GM23338 (cell line): Measurements from ENCODE around the gene MGAT5. TPM values are rescaled to one million over a fixed set of nuclear protein-coding genes. Genes with fewer than 3 reads are reported as not detected.

ENCODE experiments used
- ATAC-seq: fragments of 200-7000 bp; cut with Tn5 transposase; 3 replicates; pipeline ENCODE4 v1.9.1; 2020
- DNase-seq: peaks from one replicate; pipeline ENCODE4 v3.0.0-alpha.2; 2015; ENCODE audit warnings: low spot score
- H2AFZ ChIP-seq: fragments of 200-600 bp; sonication (generic); 2 replicates; pipeline ENCODE4 v1.8.0; 2016; ENCODE audit warnings: antibody characterized with exemption, mild to moderate bottlenecking, moderate library complexity
- H3F3A ChIP-seq: fragments of 200-600 bp; sonication (generic); replicated peaks from 2 replicates; pipeline ENCODE4 v1.8.0; 2017; ENCODE audit warnings: antibody characterized with exemption, mixed run types, low read depth
- H3K27ac ChIP-seq: fragments of 200-600 bp; sonication (generic); 2 replicates; pipeline ENCODE4 v1.6.1; 2016; ENCODE audit warnings: low read depth
- H3K27me3 ChIP-seq: fragments of 200-600 bp; sonication (generic); 2 replicates; pipeline ENCODE4 v1.8.0; 2016; ENCODE audit warnings: mild to moderate bottlenecking, mixed run types, moderate library complexity; ENCODE audit not compliant: insufficient read depth
- H3K36me3 ChIP-seq: fragments of 200-600 bp; sonication (generic); 2 replicates; pipeline ENCODE4 v1.8.0; 2016; ENCODE audit warnings: mild to moderate bottlenecking; ENCODE audit not compliant: insufficient read depth
- H3K4me1 ChIP-seq: fragments of 200-600 bp; sonication (generic); 2 replicates; pipeline ENCODE4 v1.8.0; 2016; ENCODE audit warnings: mild to moderate bottlenecking, moderate library complexity; ENCODE audit not compliant: insufficient read depth
- H3K4me2 ChIP-seq: fragments of 200-600 bp; sonication (generic); 2 replicates; pipeline ENCODE4 v1.7.1; 2017; ENCODE audit warnings: mixed run types
- H3K4me3 ChIP-seq: fragments of 200-600 bp; sonication (generic); 2 replicates; pipeline ENCODE4 v1.6.1; 2016; ENCODE audit warnings: mixed run types
- H3K79me2 ChIP-seq: fragments of 200-600 bp; sonication (generic); replicated peaks from 2 replicates; pipeline ENCODE4 v1.8.0; 2017; ENCODE audit warnings: mild to moderate bottlenecking; ENCODE audit not compliant: insufficient read depth
- H3K9me2 ChIP-seq: fragments of 200-600 bp; sonication (generic); 2 replicates; pipeline ENCODE4 v1.8.0; 2017; ENCODE audit not compliant: insufficient read depth
- H4K20me1 ChIP-seq: fragments of 200-600 bp; sonication (generic); replicated peaks from 2 replicates; pipeline ENCODE4 v1.8.0; 2017; ENCODE audit warnings: mild to moderate bottlenecking; ENCODE audit not compliant: insufficient read depth
- H3K27ac Mint-ChIP-seq: 2 replicates; pipeline ENCODE4 v1.8.0; 2020; ENCODE audit warnings: inconsistent platforms, mild to moderate bottlenecking, moderate library complexity, mixed read lengths
- H3K27me3 Mint-ChIP-seq: 3 replicates; pipeline ENCODE4 v1.8.0; 2022; ENCODE audit warnings: low read depth, mild to moderate bottlenecking, moderate library complexity, mixed read lengths, inconsistent platforms; ENCODE audit not compliant: insufficient read depth, poor library complexity
- H3K36me3 Mint-ChIP-seq: 3 replicates; pipeline ENCODE4 v1.8.0; 2021; ENCODE audit warnings: low read depth, mild to moderate bottlenecking, inconsistent platforms, moderate library complexity, mixed read lengths
- H3K4me1 Mint-ChIP-seq: 3 replicates; pipeline ENCODE4 v1.8.0; 2020; ENCODE audit warnings: mild to moderate bottlenecking, inconsistent platforms, mixed read lengths
- H3K4me3 Mint-ChIP-seq: 3 replicates; pipeline ENCODE4 v1.8.0; 2021; ENCODE audit warnings: moderate library complexity, mild to moderate bottlenecking, inconsistent platforms, mixed read lengths
- H3K9me3 Mint-ChIP-seq: 3 replicates; pipeline ENCODE4 v1.8.0; 2020; ENCODE audit warnings: moderate library complexity, mild to moderate bottlenecking, inconsistent platforms, mixed read lengths
- ETS1 ChIP-seq: IDR thresholded peaks from 2 replicates; pipeline ENCODE4 v1.6.1; 2016; ENCODE audit warnings: antibody characterized with exemption
- EZH2 ChIP-seq: fragments of 200-600 bp; sonication (generic); IDR thresholded peaks from one replicate; pipeline ENCODE4 v1.8.0; 2017; ENCODE audit warnings: antibody characterized with exemption, mild to moderate bottlenecking, low read depth; ENCODE audit not compliant: unreplicated experiment
- JUNB ChIP-seq: IDR thresholded peaks from one replicate; pipeline ENCODE4 v1.6.1; 2016; ENCODE audit warnings: antibody characterized with exemption; ENCODE audit not compliant: unreplicated experiment
- NANOG ChIP-seq: IDR thresholded peaks from 2 replicates; pipeline ENCODE4 v1.6.1; 2016; ENCODE audit warnings: antibody characterized with exemption, borderline replicate concordance
- POLR2AphosphoS5 ChIP-seq: IDR thresholded peaks from 2 replicates; pipeline ENCODE4 v1.6.1; 2016; ENCODE audit warnings: antibody characterized with exemption, low read depth
- REST ChIP-seq: IDR thresholded peaks from one replicate; pipeline ENCODE4 v1.6.1; 2018; ENCODE audit warnings: antibody characterized with exemption; ENCODE audit not compliant: unreplicated experiment
- STAT1 ChIP-seq: IDR thresholded peaks from one replicate; pipeline ENCODE4 v1.6.1; 2016; ENCODE audit warnings: antibody characterized with exemption; ENCODE audit not compliant: unreplicated experiment
- ZNF114 ChIP-seq: fragments of 250-450 bp; sonication (Bioruptor Pico); IDR thresholded peaks from 2 replicates; pipeline ENCODE4 v1.5.0; 2020; ENCODE audit warnings: mild to moderate bottlenecking, moderate library complexity
- ZNF331 ChIP-seq: fragments of 250-450 bp; sonication (Bioruptor Pico); IDR thresholded peaks from 2 replicates; pipeline ENCODE4 v1.5.0; 2020; ENCODE audit warnings: low read depth, mild to moderate bottlenecking, moderate library complexity
- ZNF462 ChIP-seq: fragments of 250-450 bp; sonication (Bioruptor Pico); IDR thresholded peaks from 2 replicates; pipeline ENCODE4 v1.5.0; 2020; ENCODE audit warnings: mild to moderate bottlenecking, moderate library complexity
- polyA plus RNA-seq: library from polyadenylated mRNA; unstranded; fragments of >200 nt; fragmentation: Nextera tagmentation; extraction: Ambion mirVana; gene quantifications from 2 replicates; pipeline ENCODE4 v1.2.1, GENCODE V29; 2016
- total RNA-seq: library from RNA; depleted of rRNA; stranded (reverse); fragments of >200 nt; shearing (Covaris generic); gene quantifications from 2 replicates; pipeline ENCODE4 v1.2.3, GENCODE V29; 2014

The MGAT5 gene
- total and polyA plus RNA-seq, 2 experiments from 2014 or later = 4.6 to 27.6 TPM

GRCh38 chr2:134366359-134366758, 112.5 kb downstream of the MGAT5 start (continued):
- TF ChIP-seq ZNF462 (CRISPR knock-in tag) (no peak), ZNF114 (CRISPR knock-in tag) (no peak), JUNB (no peak), EZH2 (no peak), STAT1 (no peak)

- Histone ChIP-seq H3K4me1 (no peaks in the 10 kb centered on the region; the same call in 1 of the 2 replicates), H2AFZ (no peak overlapping the region), H3K79me2 (no peaks in the 10 kb centered on the region), H3K9me2 (no peaks in the 10 kb centered on the region), H3K4me2 (no peak overlapping the region), H3K36me3 (no peaks in the 10 kb centered on the region), H4K20me1 (no peaks in the 10 kb centered on the region), H3K27ac (no peak overlapping the region), H3F3A (no peaks in the 10 kb centered on the region), H3K27me3 (no peaks in the 10 kb centered on the region), H3K4me3 (no peak overlapping the region)
- DNase-seq (no peak), ATAC-seq (no peak)
- Mint-ChIP-seq H3K27ac (no peak overlapping the region), H3K4me3 (no peak overlapping the region), H3K36me3 (no peaks in the 10 kb centered on the region), H3K4me1 (peaks cover 4% of the 10 kb centered on the region; the same call in 2 of the 3 replicates), H3K27me3 (peaks cover 2% of the 10 kb centered on the region), H3K9me3 (no peaks in the 10 kb centered on the region)
- TF ChIP-seq ETS1 (no peak), NANOG (no peak), STAT1 (no peak), EZH2 (no peak), ZNF331 (CRISPR knock-in tag) (no peak), REST (no peak), POLR2AphosphoS5 (no peak), ZNF114 (CRISPR knock-in tag) (no peak)
Observed at GRCh38 chr2:134367213-134367612, 113.3 kb downstream of the MGAT5 start.
